NT2/D1 (cell line): ENCODE data around the gene GNAO1.

Source experiments
- DNase-seq: peaks from one replicate; pipeline ENCODE4 v3.0.0-alpha.2; 2011; ENCODE audit warnings: low read depth, low spot score
- H3K27me3 ChIP-seq: 2 replicates; pipeline ENCODE4 v1.6.0; 2011; ENCODE audit warnings: mild to moderate bottlenecking; ENCODE audit not compliant: insufficient read length, insufficient read depth
- H3K36me3 ChIP-seq: 2 replicates; pipeline ENCODE4 v1.6.1; 2011; ENCODE audit warnings: mild to moderate bottlenecking, low read length, mixed read lengths; ENCODE audit not compliant: insufficient read depth, insufficient read length
- H3K4me1 ChIP-seq: 2 replicates; pipeline ENCODE4 v1.5.1; 2011; ENCODE audit not compliant: insufficient read depth, insufficient read length
- H3K4me3 ChIP-seq: 2 replicates; pipeline ENCODE4 v1.5.1; 2011; ENCODE audit warnings: low read depth; ENCODE audit not compliant: insufficient read length
- H3K9ac ChIP-seq: 2 replicates; pipeline ENCODE4 v1.6.0; 2011; ENCODE audit warnings: low read depth; ENCODE audit not compliant: insufficient read length
- H3K9me3 ChIP-seq: 2 replicates; pipeline ENCODE4 v1.5.1; 2011; ENCODE audit warnings: mild to moderate bottlenecking, low read length; ENCODE audit not compliant: insufficient read depth
- SUZ12 ChIP-seq: IDR thresholded peaks from 2 replicates; pipeline ENCODE4 v1.6.1; 2011; ENCODE audit not compliant: insufficient read length, insufficient read depth; ENCODE audit errors: extremely low read depth
- YY1 ChIP-seq: IDR thresholded peaks from 2 replicates; pipeline ENCODE4 v1.6.1; 2011; ENCODE audit not compliant: insufficient read length, insufficient read depth
- ZNF274 ChIP-seq: IDR thresholded peaks from 2 replicates; pipeline ENCODE4 v1.6.1; 2011; ENCODE audit warnings: mild to moderate bottlenecking, low read depth, low read length

GNAO1 gene

GRCh38 chr16:56327929-56328258, 136.6 kb downstream of the GNAO1 start:
- DNase-seq: no peak
- no peaks in the 10 kb centered on the region for H3K36me3 ChIP-seq
- peaks cover 3% of the 10 kb centered on the region for H3K4me1 ChIP-seq

DNA sequence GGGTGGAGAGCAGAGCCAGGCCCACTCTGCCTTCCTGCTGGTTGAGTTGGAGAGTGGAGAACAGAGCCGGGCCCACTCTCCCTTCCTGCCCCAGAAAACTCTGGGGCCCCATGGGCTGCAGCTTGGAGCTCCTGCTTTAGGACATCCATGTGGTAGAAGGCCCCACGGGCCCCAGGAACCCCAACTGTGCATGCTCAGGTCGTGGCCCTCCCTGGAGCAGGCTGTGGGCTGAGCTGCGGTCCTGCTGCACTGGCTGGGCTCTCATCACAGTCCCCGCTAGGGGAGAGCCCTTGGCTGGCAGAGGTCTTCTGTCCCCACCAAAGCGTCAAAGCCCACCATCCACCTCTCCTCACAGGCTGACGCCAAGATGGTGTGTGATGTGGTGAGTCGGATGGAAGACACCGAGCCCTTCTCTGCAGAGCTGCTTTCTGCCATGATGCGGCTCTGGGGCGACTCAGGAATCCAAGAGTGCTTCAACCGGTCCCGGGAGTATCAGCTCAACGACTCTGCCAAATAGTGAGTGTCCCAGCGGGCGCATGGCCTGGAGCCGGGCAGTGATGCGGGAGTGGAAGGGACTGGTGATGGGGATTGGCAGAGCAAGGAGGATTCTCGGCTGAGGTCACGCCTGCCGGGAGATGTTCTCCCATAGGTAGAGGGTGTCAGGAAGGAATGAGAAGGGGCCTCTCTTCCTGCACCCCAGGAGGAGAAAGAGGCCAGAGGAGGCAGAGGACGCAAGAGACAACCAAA, 137.2 kb downstream of the GNAO1 start:
- Histone ChIP-seq H3K4me3 (no peak overlapping the region), H3K9me3 (no peaks in the 10 kb centered on the region), H3K36me3 (no peaks in the 10 kb centered on the region), H3K27me3 (no peaks in the 10 kb centered on the region), H3K9ac (no peak overlapping the region), H3K4me1 (peaks cover 3% of the 10 kb centered on the region)
- no peak for DNase-seq
- TF ChIP-seq ZNF274 (no peak), SUZ12 (no peak), YY1 (no peak)

More at GRCh38 chr16:56327929-56328258, 136.6 kb downstream of the GNAO1 start:
- TF ChIP-seq SUZ12 (no peak), ZNF274 (no peak)
- no peaks in the 10 kb centered on the region for H3K27me3 ChIP-seq
- H3K9ac ChIP-seq: no peak overlapping the region
- H3K9me3 ChIP-seq: no peaks in the 10 kb centered on the region
- no peak overlapping the region for H3K4me3 ChIP-seq

DNA sequence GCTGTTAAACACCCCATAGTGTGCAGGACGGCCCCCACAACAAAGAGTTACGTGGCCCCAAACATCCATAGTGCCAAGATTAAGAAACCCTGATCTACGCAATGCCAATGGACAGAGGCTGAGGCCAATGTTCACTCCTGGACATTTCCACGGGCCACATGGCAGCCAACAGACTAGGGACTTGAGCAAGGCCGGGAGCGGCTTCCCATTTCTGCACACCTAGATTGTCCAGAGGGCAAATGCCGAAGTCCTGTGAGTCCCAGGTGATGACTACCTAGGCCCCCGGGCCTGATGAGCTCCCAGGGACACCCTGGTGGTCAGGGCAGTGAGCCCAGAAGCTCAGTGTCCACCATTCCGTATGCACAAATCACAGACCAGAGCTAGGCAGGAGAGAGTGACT, 138.6 kb downstream of the GNAO1 start:
- no peak overlapping the region for H3K4me3 ChIP-seq
- TF ChIP-seq SUZ12 (no peak), YY1 (no peak), ZNF274 (no peak)
- no peak overlapping the region for H3K9ac ChIP-seq
- no peak for DNase-seq
- no peaks in the 10 kb centered on the region for H3K36me3 ChIP-seq
- H3K27me3 ChIP-seq: no peaks in the 10 kb centered on the region
- H3K4me1 ChIP-seq: peaks cover 3% of the 10 kb centered on the region
- H3K9me3 ChIP-seq: no peaks in the 10 kb centered on the region

DNA sequence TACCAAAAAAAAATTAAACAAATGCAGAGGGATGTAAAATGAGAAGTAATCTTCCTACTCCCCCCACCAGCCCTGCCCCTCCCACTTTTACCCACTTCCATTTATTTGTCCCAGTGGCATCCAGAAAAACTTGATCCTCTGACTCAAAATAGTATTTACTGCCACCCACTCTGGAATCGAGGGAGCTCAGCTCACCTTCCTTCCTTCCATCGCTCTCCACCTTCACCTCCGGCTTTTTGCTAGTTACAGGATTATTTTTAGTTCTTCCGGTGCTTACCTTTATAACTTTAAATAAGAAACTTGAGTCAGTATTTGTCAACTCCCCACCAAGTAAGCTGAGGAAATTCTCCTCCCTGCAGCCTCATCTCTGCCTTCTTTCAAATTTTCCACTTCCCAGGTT, 139.2 kb downstream of the GNAO1 start:
- H3K36me3 ChIP-seq: no peaks in the 10 kb centered on the region
- H3K9ac ChIP-seq: peak overlapping the region; percentile 21
- H3K9me3 ChIP-seq: no peaks in the 10 kb centered on the region
- no peak for DNase-seq
- H3K4me1 ChIP-seq: peaks cover 9% of the 10 kb centered on the region
- no peak for TF ChIP-seq YY1
- TF ChIP-seq SUZ12: no peak
- no peak for TF ChIP-seq ZNF274
- H3K4me3 ChIP-seq: no peak overlapping the region
- no peaks in the 10 kb centered on the region for H3K27me3 ChIP-seq

GRCh38 chr16:56331399-56331798, 140.1 kb downstream of the GNAO1 start:
- TF ChIP-seq ZNF274 (no peak), YY1 (no peak), SUZ12 (no peak)
- Histone ChIP-seq H3K4me1 (peaks cover 13% of the 10 kb centered on the region), H3K4me3 (no peak overlapping the region), H3K9me3 (no peaks in the 10 kb centered on the region), H3K9ac (no peak overlapping the region), H3K27me3 (no peaks in the 10 kb centered on the region), H3K36me3 (no peaks in the 10 kb centered on the region)
- no peak for DNase-seq

- TF ChIP-seq YY1: no peak
- TF ChIP-seq ZNF274: no peak
- TF ChIP-seq SUZ12: no peak
- Histone ChIP-seq H3K9ac (no peak overlapping the region), H3K4me1 (peaks cover 13% of the 10 kb centered on the region), H3K27me3 (no peaks in the 10 kb centered on the region), H3K9me3 (no peaks in the 10 kb centered on the region), H3K36me3 (no peaks in the 10 kb centered on the region), H3K4me3 (no peak overlapping the region)
- DNase-seq: no peak
Measured at GRCh38 chr16:56331915-56332314, 140.6 kb downstream of the GNAO1 start.

- Histone ChIP-seq H3K9me3 (no peaks in the 10 kb centered on the region), H3K27me3 (no peaks in the 10 kb centered on the region), H3K4me1 (peaks cover 13% of the 10 kb centered on the region), H3K36me3 (no peaks in the 10 kb centered on the region), H3K9ac (no peak overlapping the region), H3K4me3 (no peak overlapping the region)
- peak; percentile 16 for DNase-seq
- TF ChIP-seq SUZ12 (no peak), ZNF274 (no peak), YY1 (no peak)
Measured at GRCh38 chr16:56332464-56333079, 141.3 kb downstream of the GNAO1 start.
